Measurements from ENCODE around the gene TMEM109. TPM values are rescaled to one million over a fixed set of nuclear protein-coding genes. Genes with fewer than 3 reads are reported as not detected.

Gene TMEM109
- total and polyA plus RNA-seq, 2 experiments from 2014 or later: 17.4 to 17.7 TPM

DNA sequence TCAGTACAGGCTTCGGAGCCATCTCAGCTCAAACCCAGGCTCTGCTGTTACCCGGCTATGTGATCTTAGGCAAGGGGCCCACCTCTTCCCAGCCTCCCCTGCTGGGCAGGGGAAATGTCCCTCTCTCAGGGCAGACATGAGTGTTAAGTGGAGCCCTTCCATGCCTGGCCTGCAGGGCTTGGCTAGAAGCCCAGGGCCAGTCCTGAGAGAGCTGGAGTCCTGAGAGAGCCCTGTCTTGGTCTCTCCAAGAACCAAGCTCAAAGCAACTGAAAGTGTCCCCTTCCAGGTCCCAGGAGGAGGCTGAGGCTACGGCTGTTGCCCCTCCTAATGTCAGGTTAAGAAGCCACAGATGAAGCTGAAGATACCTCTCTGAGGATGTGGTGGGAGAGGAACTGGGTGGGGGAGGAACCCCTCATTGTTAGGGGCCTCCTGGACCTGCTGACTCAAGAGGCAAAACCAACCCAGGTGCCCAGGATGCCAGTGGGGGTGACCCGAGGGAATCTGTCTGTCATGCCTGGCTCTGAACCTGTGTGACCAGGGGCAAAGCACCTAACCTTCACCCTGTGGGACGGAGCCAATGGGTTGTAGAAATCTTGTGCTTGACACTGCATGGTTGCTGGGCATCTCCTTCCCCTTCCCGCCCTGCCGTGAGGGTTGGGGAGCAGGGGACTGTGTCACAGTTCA, 42.4 kb upstream of the TMEM109 start:
- Histone ChIP-seq H3K4me1 (ENCODE audit: insufficient read depth) (no peaks in the 10 kb centered on the region), H3K36me3 (ENCODE audit: insufficient read depth) (no peaks in the 10 kb centered on the region), H3K27me3 (ENCODE audit: insufficient read depth) (no peaks in the 10 kb centered on the region), H2AFZ (no peak overlapping the region), H3K79me2 (replicated peaks; ENCODE audit: insufficient read depth) (no peaks in the 10 kb centered on the region), H3K4me2 (no peak overlapping the region), H3F3A (replicated peaks; ENCODE audit: low read depth) (no peaks in the 10 kb centered on the region), H3K9me2 (ENCODE audit: insufficient read depth) (no peaks in the 10 kb centered on the region), H4K20me1 (replicated peaks; ENCODE audit: insufficient read depth) (no peaks in the 10 kb centered on the region), H3K27ac (ENCODE audit: low read depth) (no peak overlapping the region), H3K4me3 (no peak overlapping the region)
- no peaks in the 10 kb centered on the region; the same call in 2 of the 3 replicates for H3K9me3 Mint-ChIP-seq
- peaks cover 2% of the 10 kb centered on the region for H3K27me3 Mint-ChIP-seq (ENCODE audit: insufficient read depth, low read depth, poor library complexity)
- H3K4me3 Mint-ChIP-seq: no peak overlapping the region
- TF ChIP-seq, protein P1, sequence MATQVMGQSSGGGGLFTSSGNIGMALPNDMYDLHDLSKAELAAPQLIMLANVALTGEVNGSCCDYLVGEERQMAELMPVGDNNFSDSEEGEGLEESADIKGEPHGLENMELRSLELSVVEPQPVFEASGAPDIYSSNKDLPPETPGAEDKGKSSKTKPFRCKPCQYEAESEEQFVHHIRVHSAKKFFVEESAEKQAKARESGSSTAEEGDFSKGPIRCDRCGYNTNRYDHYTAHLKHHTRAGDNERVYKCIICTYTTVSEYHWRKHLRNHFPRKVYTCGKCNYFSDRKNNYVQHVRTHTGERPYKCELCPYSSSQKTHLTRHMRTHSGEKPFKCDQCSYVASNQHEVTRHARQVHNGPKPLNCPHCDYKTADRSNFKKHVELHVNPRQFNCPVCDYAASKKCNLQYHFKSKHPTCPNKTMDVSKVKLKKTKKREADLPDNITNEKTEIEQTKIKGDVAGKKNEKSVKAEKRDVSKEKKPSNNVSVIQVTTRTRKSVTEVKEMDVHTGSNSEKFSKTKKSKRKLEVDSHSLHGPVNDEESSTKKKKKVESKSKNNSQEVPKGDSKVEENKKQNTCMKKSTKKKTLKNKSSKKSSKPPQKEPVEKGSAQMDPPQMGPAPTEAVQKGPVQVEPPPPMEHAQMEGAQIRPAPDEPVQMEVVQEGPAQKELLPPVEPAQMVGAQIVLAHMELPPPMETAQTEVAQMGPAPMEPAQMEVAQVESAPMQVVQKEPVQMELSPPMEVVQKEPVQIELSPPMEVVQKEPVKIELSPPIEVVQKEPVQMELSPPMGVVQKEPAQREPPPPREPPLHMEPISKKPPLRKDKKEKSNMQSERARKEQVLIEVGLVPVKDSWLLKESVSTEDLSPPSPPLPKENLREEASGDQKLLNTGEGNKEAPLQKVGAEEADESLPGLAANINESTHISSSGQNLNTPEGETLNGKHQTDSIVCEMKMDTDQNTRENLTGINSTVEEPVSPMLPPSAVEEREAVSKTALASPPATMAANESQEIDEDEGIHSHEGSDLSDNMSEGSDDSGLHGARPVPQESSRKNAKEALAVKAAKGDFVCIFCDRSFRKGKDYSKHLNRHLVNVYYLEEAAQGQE (IDR thresholded peaks at IDR 0.05; ENCODE audit: unreplicated experiment): no peak
- TF ChIP-seq NANOG (IDR thresholded peaks at IDR 0.05; ENCODE audit: borderline replicate concordance): no peak
- TF ChIP-seq EZH2phosphoT487 (IDR thresholded peaks at IDR 0.05; ENCODE audit: unreplicated experiment): no peak
- no peak for TF ChIP-seq CREB1 (CRISPR knock-in tag; IDR thresholded peaks at IDR 0.05; ENCODE audit: low read depth)
- no peak for TF ChIP-seq ZNF114 (CRISPR knock-in tag; IDR thresholded peaks at IDR 0.05)
- no peak for TF ChIP-seq STAT1 (IDR thresholded peaks at IDR 0.05; ENCODE audit: unreplicated experiment)
- no peak for TF ChIP-seq ETS1 (IDR thresholded peaks at IDR 0.05)
- TF ChIP-seq JUNB (IDR thresholded peaks at IDR 0.05; ENCODE audit: unreplicated experiment): no peak
- TF ChIP-seq, protein P2, sequence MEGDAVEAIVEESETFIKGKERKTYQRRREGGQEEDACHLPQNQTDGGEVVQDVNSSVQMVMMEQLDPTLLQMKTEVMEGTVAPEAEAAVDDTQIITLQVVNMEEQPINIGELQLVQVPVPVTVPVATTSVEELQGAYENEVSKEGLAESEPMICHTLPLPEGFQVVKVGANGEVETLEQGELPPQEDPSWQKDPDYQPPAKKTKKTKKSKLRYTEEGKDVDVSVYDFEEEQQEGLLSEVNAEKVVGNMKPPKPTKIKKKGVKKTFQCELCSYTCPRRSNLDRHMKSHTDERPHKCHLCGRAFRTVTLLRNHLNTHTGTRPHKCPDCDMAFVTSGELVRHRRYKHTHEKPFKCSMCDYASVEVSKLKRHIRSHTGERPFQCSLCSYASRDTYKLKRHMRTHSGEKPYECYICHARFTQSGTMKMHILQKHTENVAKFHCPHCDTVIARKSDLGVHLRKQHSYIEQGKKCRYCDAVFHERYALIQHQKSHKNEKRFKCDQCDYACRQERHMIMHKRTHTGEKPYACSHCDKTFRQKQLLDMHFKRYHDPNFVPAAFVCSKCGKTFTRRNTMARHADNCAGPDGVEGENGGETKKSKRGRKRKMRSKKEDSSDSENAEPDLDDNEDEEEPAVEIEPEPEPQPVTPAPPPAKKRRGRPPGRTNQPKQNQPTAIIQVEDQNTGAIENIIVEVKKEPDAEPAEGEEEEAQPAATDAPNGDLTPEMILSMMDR (conservative IDR thresholded peaks at IDR 0.05; ENCODE audit: low read depth in 2 of 2): no peak
- no peak for TF ChIP-seq POLR2AphosphoS5 (IDR thresholded peaks at IDR 0.05; ENCODE audit: low read depth)
- TF ChIP-seq ZNF462 (CRISPR knock-in tag; IDR thresholded peaks at IDR 0.05): no peak
- no peak for TF ChIP-seq ZNF331 (CRISPR knock-in tag; IDR thresholded peaks at IDR 0.05; ENCODE audit: low read depth)
- no peak overlapping the region for H3K27ac Mint-ChIP-seq
- H3K36me3 Mint-ChIP-seq (ENCODE audit: low read depth): no peaks in the 10 kb centered on the region
- DNase-seq (ENCODE audit: low spot score): no peak
- ATAC-seq: no peak
- peaks cover 6% of the 10 kb centered on the region; the same call in 2 of the 3 replicates for H3K4me1 Mint-ChIP-seq

Measured in GM23338 (cell line).